ENCODE measurements around the gene PPM1L. TPM values are rescaled to one million over a fixed set of nuclear protein-coding genes. Genes with fewer than 3 reads are reported as not detected.
"Not testable (repeated sequence)": the region's sequence is repeated elsewhere in the genome, so short reads cannot be mapped to it uniquely, and the experiment has no call there.

Gene PPM1L
- 11.3 TPM for total RNA-seq

DNA sequence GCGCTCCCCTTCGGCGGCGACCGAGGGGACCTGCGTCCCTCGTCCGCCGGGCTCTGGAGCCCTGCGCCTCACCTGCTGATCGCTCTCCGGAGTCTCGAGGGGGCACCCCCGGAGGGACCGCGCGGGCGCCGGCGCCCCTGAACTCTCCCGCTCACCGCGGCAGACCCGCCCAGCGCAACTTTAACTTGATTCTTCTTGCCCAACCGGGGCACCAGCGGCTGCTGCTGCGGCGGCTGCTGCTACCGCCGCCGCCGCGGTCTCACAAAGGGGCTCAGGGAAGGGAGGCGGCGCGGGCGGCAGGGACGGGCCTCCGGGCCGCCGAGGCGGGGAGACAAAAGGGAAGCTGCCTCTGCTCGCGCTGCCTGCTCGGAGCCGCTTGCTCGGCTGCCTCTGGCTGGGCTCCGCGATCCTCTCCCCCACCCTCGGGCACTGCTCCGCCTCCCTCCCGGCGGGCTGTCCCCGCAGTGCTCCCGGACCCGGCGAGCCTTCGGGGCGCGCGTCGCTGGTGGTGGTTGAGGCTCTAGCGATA lies at the start of gene PPM1L:
TSS of gene PPM1L (plus strand) at position 456 of the 529 bp plus-strand sequence.
- ATAC-seq, result peak; percentile 43

GRCh38 chr3:160707187-160707794 lies 48.7 kb upstream of the PPM1L start:
- ATAC-seq, result peak; percentile 55

- no peak for ATAC-seq
Observed at GRCh38 chr3:160709477-160710182, 46.4 kb upstream of the PPM1L start.

DNA sequence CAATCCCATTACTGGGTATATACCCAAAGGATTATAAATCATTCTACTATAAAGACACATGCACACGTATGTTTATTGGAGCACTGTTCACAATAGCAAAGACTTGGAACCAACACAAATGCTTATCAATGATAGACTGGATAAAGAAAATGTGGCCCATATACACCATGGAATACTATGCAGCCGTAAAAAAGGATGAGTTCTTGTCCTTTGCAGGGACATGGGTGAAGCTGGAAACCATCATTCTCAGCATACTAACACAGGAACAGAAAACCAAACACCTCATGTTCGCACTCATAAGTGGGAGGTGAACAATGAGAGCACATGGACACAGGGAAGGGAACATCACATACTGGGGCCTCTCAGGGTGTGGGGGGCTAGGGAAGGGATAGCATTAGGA lies 42.9 kb upstream of the PPM1L start:
- not testable (repeated sequence) for ATAC-seq

DNA sequence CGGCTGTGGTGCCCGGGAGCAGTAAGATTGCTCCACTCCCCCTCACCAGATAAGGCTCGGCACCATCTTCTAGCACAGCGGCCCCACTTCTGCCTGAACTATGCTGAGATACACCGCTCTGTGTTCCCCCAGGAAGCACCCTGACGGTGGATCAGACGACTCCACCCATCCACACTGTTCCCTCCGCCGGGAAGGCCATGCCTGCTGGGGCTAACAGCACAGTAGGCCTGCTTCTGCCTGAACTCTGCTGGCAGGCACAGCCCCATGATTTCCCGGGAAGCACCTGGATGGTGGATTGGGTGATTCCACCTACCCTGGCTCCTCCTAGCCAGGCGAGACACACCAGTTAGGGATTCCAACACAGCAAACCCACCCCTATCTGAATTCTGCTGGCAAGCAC lies 36.3 kb upstream of the PPM1L start:
- ATAC-seq, result peak; percentile 23

DNA sequence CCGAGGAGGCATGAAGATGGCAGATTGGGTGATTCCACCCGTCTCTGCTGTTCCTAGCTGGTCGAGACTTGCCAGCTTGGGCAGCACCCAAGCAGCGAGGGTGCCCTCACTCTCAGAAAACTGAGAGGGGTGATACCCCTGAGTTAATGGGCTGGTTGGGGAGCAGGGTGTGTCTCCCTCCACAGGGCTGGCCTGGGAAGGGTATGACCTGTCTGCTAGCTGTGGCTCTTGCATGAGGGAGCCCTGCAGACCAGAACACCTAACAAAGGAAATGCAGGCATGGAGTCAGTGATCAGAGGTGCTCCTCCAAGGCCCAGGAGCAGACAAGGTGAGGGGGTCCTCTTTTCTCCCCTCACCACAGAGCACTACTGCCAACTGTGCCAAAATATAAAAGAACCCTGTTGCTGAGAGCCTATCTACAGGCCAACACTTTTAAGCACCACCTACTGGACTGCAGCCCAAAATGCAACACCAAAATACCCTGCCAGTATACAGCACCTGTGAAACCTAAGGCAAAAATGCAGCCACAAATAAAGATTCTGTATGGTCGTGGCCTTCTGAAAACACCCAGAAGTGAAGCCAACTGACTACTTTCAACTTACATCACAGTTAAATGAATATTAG lies 35.8 kb upstream of the PPM1L start:
- ATAC-seq, result no peak

DNA sequence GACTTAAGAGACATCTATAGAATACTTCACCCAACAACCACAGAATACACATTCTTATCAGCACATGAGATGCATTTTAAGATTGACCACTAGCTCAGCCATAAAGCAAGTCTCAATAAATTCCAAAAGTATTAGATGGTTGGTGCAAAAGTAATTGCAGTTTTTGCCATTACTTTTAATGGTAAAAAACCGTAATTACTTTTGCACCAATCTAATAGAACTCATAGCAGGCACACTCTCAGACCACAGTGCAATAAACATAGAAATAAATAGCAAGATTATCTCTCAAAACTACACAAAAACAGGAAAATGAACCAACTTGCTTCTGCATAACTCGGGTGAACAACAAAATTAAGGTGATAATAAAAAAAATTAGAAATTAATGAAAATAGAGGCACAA lies 33.7 kb upstream of the PPM1L start:
- no peak for ATAC-seq

DNA sequence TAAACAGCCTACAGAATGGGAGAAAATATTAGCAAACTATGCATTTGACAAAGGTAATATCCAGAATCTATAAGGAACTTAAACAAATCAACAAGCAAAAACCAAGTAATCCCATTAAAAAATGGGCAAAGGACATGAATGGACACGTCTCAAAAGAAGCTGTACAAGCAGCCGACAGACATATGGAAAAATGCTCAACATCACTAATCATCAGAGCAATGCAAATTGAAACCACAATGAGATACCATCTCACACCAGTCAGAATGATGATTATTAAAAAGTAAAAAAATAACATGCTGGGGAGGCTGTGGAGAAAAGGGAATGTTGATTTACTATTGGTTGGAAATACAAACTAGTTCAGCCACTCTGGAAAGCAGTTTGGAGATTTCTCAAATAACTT lies 30.7 kb upstream of the PPM1L start:
- no peak for ATAC-seq

- ATAC-seq, result no peak
Observed at GRCh38 chr3:160735826-160736225, 20.2 kb upstream of the PPM1L start.

DNA sequence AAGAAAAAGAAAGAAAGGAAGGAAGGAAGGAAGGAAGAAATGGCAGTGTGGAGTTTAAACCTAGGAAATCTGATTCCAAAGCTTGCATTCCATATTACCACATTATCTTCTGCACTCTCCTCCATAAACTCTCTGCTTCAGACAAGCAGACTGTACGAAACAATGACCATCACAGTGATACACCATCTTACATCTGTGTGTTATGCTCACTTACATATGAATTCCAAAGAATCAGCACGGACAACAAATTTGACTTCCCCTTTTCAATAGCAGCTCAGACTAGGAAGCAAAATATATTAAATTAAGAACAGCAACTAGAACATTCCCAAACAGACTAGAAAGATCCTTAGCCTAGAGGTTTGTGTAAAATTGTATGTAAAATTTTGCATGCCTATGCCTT lies 18.0 kb upstream of the PPM1L start:
- ATAC-seq, result no peak

- no peak for ATAC-seq
Observed at GRCh38 chr3:160739079-160739478, 17.0 kb upstream of the PPM1L start.

DNA sequence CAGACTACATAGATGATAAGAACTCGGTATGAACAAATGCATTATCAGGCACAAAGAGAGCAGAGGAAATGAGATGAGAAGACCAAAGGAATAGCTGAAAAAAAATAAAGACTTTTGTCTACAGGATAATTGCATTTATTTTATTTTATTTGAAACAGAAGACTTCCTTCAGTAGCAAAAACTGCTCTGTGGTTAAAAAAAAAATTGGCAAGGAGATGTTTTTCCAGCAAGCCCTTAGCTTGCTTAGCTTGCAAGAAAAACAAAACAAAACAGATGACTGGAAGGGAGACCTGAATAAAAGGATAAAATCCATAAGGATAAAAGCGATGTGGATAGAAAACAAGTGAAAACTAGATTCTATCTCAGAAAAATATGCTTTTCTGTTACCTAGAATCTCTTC lies 9.1 kb upstream of the PPM1L start:
- ATAC-seq, result no peak

DNA sequence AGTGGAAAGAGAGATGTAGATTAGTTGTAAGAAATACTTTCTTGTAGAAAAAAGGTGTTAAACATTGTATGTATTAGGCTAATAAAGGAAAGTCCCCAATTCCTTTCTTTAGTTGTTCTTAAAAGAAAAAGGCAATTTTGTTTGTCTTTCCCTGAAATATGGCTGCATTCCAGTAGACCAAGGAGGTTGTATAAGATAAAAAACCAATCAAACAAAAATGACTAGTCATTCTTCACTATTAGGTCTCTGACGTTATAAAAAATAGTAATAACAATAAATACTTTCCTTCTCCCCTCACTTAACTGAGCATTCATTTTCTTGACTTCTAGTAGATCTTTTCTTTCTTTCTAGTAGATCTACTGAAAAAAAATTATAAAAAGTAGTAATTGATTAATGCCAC lies 8.6 kb upstream of the PPM1L start:
- ATAC-seq, result no peak

GRCh38 chr3:160748231-160748630 lies 7.8 kb upstream of the PPM1L start:
- no peak for ATAC-seq

DNA sequence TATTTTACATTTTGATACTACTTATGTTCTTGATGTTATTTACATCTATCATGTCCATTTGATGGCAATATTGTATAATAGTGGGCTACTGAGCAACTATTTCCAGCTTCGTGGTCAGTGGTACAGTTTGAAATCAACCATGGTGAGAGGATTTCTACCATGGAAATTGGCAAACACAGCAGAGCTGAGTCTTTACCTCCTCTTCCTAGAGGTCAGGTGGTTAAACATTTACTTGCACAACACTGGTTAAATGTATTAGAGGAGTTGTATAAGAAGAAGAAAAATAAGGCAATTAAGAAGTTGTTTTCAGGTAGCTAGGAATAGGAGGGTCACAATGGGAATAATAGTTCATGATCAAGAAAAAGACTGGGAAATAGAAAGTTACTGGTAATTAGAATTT lies 7.2 kb upstream of the PPM1L start:
- ATAC-seq, result no peak

- ATAC-seq, result no peak
Observed at GRCh38 chr3:160753953-160754352, 2.1 kb upstream of the PPM1L start.

GRCh38 chr3:160754371-160754854 lies 1.6 kb upstream of the PPM1L start:
- no peak for ATAC-seq

DNA sequence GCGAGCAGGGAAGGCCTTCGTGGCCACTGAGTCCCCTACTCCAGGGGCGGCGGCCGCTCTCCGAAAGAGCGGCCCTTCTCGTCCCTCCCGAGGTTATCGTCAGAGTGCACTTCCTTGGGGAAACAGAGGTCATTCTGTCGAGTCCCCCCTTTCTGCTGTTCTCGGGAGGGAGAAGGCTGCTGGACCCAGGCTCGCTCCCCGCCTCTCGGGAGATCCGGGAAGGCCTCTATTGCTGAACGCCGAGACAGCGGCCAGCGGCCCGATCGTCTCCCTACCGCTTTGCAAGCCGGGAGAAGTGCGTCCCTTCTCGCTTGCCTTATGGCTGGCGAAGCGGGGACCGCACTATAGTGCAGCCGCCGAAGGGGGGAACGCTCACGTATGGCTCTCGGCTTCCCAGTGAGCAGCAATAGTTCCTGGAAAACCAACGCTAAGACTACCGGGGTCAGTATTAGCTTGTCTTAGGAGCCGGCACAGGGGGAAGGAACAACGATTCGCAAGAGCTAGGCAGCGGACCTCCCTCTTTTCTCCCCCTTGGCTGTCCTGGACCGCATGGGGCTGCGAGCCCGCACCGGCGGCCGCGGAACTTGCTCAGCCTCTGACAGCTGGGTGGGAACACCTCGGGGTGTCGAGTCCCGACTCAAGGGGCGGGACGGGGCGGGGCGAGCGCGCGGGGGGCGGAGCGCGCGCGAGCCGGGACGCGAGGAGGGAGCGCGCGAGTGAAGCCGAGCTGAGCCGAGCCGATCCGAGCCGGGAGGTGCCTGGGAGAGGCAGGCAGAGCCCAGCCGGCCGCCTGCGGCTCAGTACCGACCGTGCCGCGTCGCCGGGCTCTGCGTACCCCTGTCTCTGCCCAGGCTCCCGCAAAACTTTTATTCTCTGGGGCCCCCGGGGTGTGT lies 930 bp upstream of the PPM1L start:
- ATAC-seq, result peak; percentile 99

GRCh38 chr3:160757233-160758106 lies 1.4 kb downstream of the PPM1L start:
- no peak for ATAC-seq

DNA sequence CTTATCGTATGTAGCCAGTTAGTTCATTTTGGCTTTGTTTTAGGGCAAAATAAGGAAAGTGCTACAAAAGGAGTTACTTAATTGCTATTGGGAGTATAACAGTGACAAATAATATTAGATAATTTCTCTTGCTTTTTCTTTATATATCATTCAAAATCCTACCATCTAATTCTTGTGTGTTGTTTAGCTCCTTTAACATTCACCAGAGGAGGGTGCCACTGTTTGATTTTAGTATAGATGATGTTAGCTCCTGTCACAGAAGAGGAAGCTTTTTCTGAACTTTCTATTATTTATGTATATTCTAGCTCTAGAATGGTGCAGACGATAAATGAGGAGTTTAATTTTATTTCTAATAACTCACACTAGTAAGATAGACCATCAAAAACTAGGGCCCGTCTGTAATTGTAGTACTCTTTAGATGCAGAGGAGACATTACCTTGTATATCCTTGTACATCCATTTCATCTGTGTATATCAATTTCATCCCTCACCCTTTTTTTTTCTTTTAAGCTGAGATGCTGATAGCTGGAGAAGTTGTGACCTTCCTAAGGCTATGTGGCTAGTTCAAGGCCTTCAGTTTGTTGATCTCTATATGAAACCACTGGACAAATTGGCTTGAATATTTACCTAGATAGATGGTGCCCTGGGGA lies 3.0 kb downstream of the PPM1L start:
- ATAC-seq, result no peak

DNA sequence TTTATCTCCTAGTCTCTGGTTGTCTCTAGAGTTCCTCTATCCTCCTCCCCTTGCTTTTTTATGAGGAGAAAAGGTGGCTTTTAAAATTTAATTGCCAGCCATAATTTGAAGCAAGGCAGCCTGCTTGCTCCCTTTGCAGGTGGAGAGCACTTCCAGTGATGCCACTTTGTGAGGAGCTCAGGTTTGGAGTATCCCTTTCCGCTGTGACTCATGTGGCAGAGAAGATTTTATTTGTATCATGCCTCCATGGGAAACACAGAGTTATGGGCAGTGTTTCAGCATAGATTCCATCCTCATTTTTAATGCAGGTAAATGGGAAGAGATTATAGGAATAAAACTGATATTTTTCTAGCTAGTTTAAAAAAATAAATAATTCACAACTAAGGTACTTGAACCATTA lies 7.0 kb downstream of the PPM1L start:
- ATAC-seq, result no peak
